Mesenchymal stem cell (in vitro differentiated cells and primary cell): ENCODE measurements around the gene NIM1K. TPM values are rescaled to one million over a fixed set of nuclear protein-coding genes. Genes with fewer than 3 reads are reported as not detected.

Source experiments
- DNase-seq: peaks from one replicate; pipeline ENCODE4 v3.0.0-alpha.2; 2013
- H2AFZ ChIP-seq: one replicate; pipeline ENCODE4 v1.6.1; 2013; ENCODE audit warnings: low read depth, mild to moderate bottlenecking, control low read depth, inconsistent platforms, low read length, moderate library complexity
- H2AK5ac ChIP-seq: 2 replicates; pipeline ENCODE4 v1.6.1; 2013; ENCODE audit warnings: low read length, moderate library complexity, mild to moderate bottlenecking, inconsistent platforms; ENCODE audit not compliant: severe bottlenecking
- H2BK120ac ChIP-seq: one replicate; pipeline ENCODE4 v1.6.1; 2013; ENCODE audit warnings: low read depth, mild to moderate bottlenecking, inconsistent platforms, low read length, moderate library complexity
- H2BK12ac ChIP-seq, 2 experiments: one replicate each; pipeline ENCODE4 v1.6.1; 2013; ENCODE audit warnings: inconsistent platforms in 2 of 2, low read length in 2 of 2, mild to moderate bottlenecking in 2 of 2, moderate library complexity in 2 of 2, control low read depth in 1 of 2
- H2BK15ac ChIP-seq: one replicate; pipeline ENCODE4 v1.6.1; 2013; ENCODE audit warnings: mild to moderate bottlenecking, low read depth, inconsistent platforms; ENCODE audit not compliant: poor library complexity, severe bottlenecking
- H2BK5ac ChIP-seq: 2 replicates; pipeline ENCODE4 v1.6.1; 2013; ENCODE audit warnings: low read depth, mild to moderate bottlenecking, low read length, control low read depth, inconsistent platforms; ENCODE audit not compliant: poor library complexity, severe bottlenecking
- H3K14ac ChIP-seq, 2 experiments: one replicate each; pipeline ENCODE4 v1.6.1; 2013; ENCODE audit warnings: inconsistent platforms in 2 of 2, low read length in 2 of 2, control low read depth in 1 of 2, mild to moderate bottlenecking in 1 of 2, moderate library complexity in 1 of 2
- H3K18ac ChIP-seq, 2 experiments: one replicate each; pipeline ENCODE4 v1.6.1; 2013; ENCODE audit warnings: inconsistent platforms in 2 of 2, low read length in 2 of 2, control low read depth in 1 of 2, low read depth in 1 of 2, mild to moderate bottlenecking in 1 of 2
- H3K23ac ChIP-seq, 2 experiments: one replicate each; pipeline ENCODE4 v1.6.1; 2013; ENCODE audit warnings: inconsistent platforms in 2 of 2, low read length in 2 of 2, mild to moderate bottlenecking in 2 of 2, moderate library complexity in 2 of 2, control low read depth in 1 of 2
- H3K27ac ChIP-seq: 2 replicates; pipeline ENCODE4 v1.5.1; 2013; ENCODE audit warnings: mild to moderate bottlenecking, moderate library complexity, low read length, control low read depth, inconsistent platforms; ENCODE audit not compliant: poor library complexity, severe bottlenecking
- H3K27me3 ChIP-seq, 2 experiments: 2 replicates each; pipeline versions ENCODE4 v1.6.1 to v1.7.0; 2013; ENCODE audit warnings: low read length in 2 of 2, mild to moderate bottlenecking in 2 of 2, moderate library complexity in 2 of 2, control low read depth in 1 of 2, inconsistent platforms in 1 of 2; ENCODE audit not compliant: control insufficient read depth in 1 of 2, insufficient read depth in 1 of 2
- H3K36me3 ChIP-seq, 2 experiments: 2 replicates each; pipeline versions ENCODE4 v1.6.1 to v1.7.0; 2013; ENCODE audit warnings: low read length in 2 of 2, control low read depth in 1 of 2, inconsistent platforms in 1 of 2, low read depth in 1 of 2, mild to moderate bottlenecking in 1 of 2; ENCODE audit not compliant: insufficient read depth in 2 of 2, control insufficient read depth in 1 of 2
- H3K4ac ChIP-seq, 2 experiments: one replicate each; pipeline ENCODE4 v1.6.1; 2013; ENCODE audit warnings: inconsistent platforms in 2 of 2, low read length in 2 of 2, mild to moderate bottlenecking in 2 of 2, moderate library complexity in 2 of 2, control low read depth in 1 of 2, low read depth in 1 of 2
- H3K4me1 ChIP-seq: 2 replicates; pipeline ENCODE4 v1.6.1; 2013; ENCODE audit warnings: low read depth, low read length, control low read depth; ENCODE audit not compliant: control insufficient read depth, insufficient read depth
- H3K4me2 ChIP-seq: 2 replicates; pipeline ENCODE4 v1.6.1; 2013; ENCODE audit warnings: low read length, mild to moderate bottlenecking, inconsistent platforms; ENCODE audit not compliant: poor library complexity, severe bottlenecking
- H3K4me3 ChIP-seq, 2 experiments: 2 replicates each; pipeline versions ENCODE4 v1.5.1 to v1.7.0; 2013; ENCODE audit warnings: low read length in 2 of 2, mild to moderate bottlenecking in 2 of 2, control low read depth in 1 of 2, low read depth in 1 of 2; ENCODE audit not compliant: insufficient read depth in 1 of 2
- H3K79me1 ChIP-seq: replicated peaks from 2 replicates; pipeline ENCODE4 v1.6.1; 2013; ENCODE audit warnings: mild to moderate bottlenecking, control low read depth, low read length, inconsistent platforms; ENCODE audit not compliant: poor library complexity, severe bottlenecking
- H3K9ac ChIP-seq: 2 replicates; pipeline ENCODE4 v1.7.0; 2013; ENCODE audit warnings: mild to moderate bottlenecking, low read length, moderate library complexity
- H3K9me3 ChIP-seq: 2 replicates; pipeline ENCODE4 v1.7.0; 2013; ENCODE audit warnings: mild to moderate bottlenecking, low read length; ENCODE audit not compliant: control insufficient read depth
- H4K8ac ChIP-seq: one replicate; pipeline ENCODE4 v1.6.1; 2013; ENCODE audit warnings: inconsistent platforms, mild to moderate bottlenecking, low read length, moderate library complexity
- H4K91ac ChIP-seq: one replicate; pipeline ENCODE4 v1.6.1; 2013; ENCODE audit warnings: mild to moderate bottlenecking, low read length, inconsistent platforms
- WGBS: methylation state at CpG from one replicate; pipeline ENCODE4 v1.1.7; 2013; ENCODE audit warnings: mixed read lengths; 5-methylcytosine and 5-hydroxymethylcytosine counted together
- polyA plus RNA-seq, 2 experiments: library from polyadenylated mRNA; stranded (reverse); fragments of 200-250 nt; gene quantifications; one replicate each; pipeline ENCODE4 v1.2.3, GENCODE V29; 2013

NIM1K gene
- 0.11 TPM for polyA plus RNA-seq (2013, experiment 1 of 2)
- polyA plus RNA-seq (2013, experiment 2 of 2), result 0.10 TPM

GRCh38 chr5:43191740-43192557, at the start of gene NIM1K:
Gene NIM1K (plus strand): TSS chr5:43192225. CDS start chr5:43245776, 53,551 bp downstream.
- Histone ChIP-seq H3K27ac (no peak within 1 kb of the TSS), H2AK5ac (no peak within 1 kb of the TSS), H3K4ac (no peak within 1 kb of the TSS), H2BK120ac (no peak within 1 kb of the TSS), H3K9ac (peak within 1 kb of the TSS; percentile 87), H3K14ac (peak within 1 kb of the TSS in 1 of 2 experiments; percentile 68), H2AFZ (peak within 1 kb of the TSS; percentile 60), H3K23ac (peak within 1 kb of the TSS in 1 of 2 experiments; percentile 97), H2BK12ac (no peak within 1 kb of the TSS), H4K91ac (no peak within 1 kb of the TSS), H2BK15ac (no peak within 1 kb of the TSS), H2BK5ac (no peak within 1 kb of the TSS), H4K8ac (no peak within 1 kb of the TSS), H3K4me3 (peak within 1 kb of the TSS; percentile 45 to 84), H3K4me2 (peak within 1 kb of the TSS; percentile 91), H3K4me1 (peaks cover 21% of the 10 kb centered on the region), H3K27me3 (no peaks in the 10 kb centered on the region), H3K9me3 (no peaks in the 10 kb centered on the region), H3K18ac (peak within 1 kb of the TSS in 1 of 2 experiments; percentile 46), H3K36me3 (no peaks in the 10 kb centered on the region), H3K79me1 (no peaks in the 10 kb centered on the region)
- WGBS, result under 1% methylated on average over 56 of the region's 64 CpGs
- peak; percentile 71 for DNase-seq

- Histone ChIP-seq H3K4me1 (peaks cover 3% of the 10 kb centered on the region), H3K27ac (no peak overlapping the region), H3K4ac (no peak overlapping the region), H2BK120ac (no peak overlapping the region), H4K91ac (no peak overlapping the region), H2BK15ac (no peak overlapping the region), H4K8ac (no peak overlapping the region), H2BK5ac (no peak overlapping the region), H2AK5ac (no peak overlapping the region), H3K18ac (no peak overlapping the region), H3K4me3 (no peak overlapping the region), H3K23ac (no peak overlapping the region), H2BK12ac (no peak overlapping the region), H3K14ac (no peak overlapping the region), H3K27me3 (no peaks in the 10 kb centered on the region), H3K79me1 (peaks cover 22% of the 10 kb centered on the region), H3K36me3 (peaks cover 19 to 28% of the 10 kb centered on the region in 2 experiments), H3K9me3 (no peaks in the 10 kb centered on the region), H2AFZ (no peak overlapping the region), H3K4me2 (no peak overlapping the region), H3K9ac (no peak overlapping the region)
- no peak for DNase-seq
- WGBS, result 99% methylated on average over 2 of the region's 3 CpGs
Observed at GRCh38 chr5:43145071-43145470, 47.0 kb upstream of the NIM1K start.

- Histone ChIP-seq H2BK12ac (no peak overlapping the region), H3K4ac (no peak overlapping the region), H4K8ac (no peak overlapping the region), H3K23ac (no peak overlapping the region), H3K27ac (no peak overlapping the region), H2BK5ac (no peak overlapping the region), H2BK120ac (no peak overlapping the region), H3K4me2 (no peak overlapping the region), H3K9ac (no peak overlapping the region), H3K27me3 (no peaks in the 10 kb centered on the region), H3K4me3 (no peak overlapping the region), H3K18ac (no peak overlapping the region), H4K91ac (no peak overlapping the region), H3K36me3 (peaks cover 24 to 28% of the 10 kb centered on the region in 2 experiments), H3K9me3 (no peaks in the 10 kb centered on the region), H3K4me1 (no peaks in the 10 kb centered on the region), H2AFZ (no peak overlapping the region), H2BK15ac (no peak overlapping the region), H2AK5ac (no peak overlapping the region), H3K14ac (no peak overlapping the region), H3K79me1 (peaks cover 30% of the 10 kb centered on the region)
- WGBS, result 100% methylated on average over 1 of the region's 1 CpG
- DNase-seq, result no peak
Observed at GRCh38 chr5:43146958-43147357, 45.1 kb upstream of the NIM1K start.

GRCh38 chr5:43148417-43148816, 43.6 kb upstream of the NIM1K start:
- Histone ChIP-seq H2BK120ac (no peak overlapping the region), H3K4ac (no peak overlapping the region), H3K9me3 (no peaks in the 10 kb centered on the region), H2BK15ac (no peak overlapping the region), H3K79me1 (peaks cover 39% of the 10 kb centered on the region), H2BK5ac (no peak overlapping the region), H3K23ac (no peak overlapping the region), H3K9ac (no peak overlapping the region), H2AK5ac (no peak overlapping the region), H3K4me1 (no peaks in the 10 kb centered on the region), H3K27me3 (no peaks in the 10 kb centered on the region), H3K4me3 (no peak overlapping the region), H4K91ac (no peak overlapping the region), H3K18ac (no peak overlapping the region), H3K14ac (no peak overlapping the region), H3K4me2 (no peak overlapping the region), H2BK12ac (no peak overlapping the region), H3K36me3 (peaks cover 16 to 25% of the 10 kb centered on the region in 2 experiments), H2AFZ (no peak overlapping the region), H4K8ac (no peak overlapping the region), H3K27ac (no peak overlapping the region)
- DNase-seq, result no peak
- no CpG with 5 or more reads among the region's 1 CpG for WGBS
